NCI-H2196 treated with DMSO at 0.1 percent for 48 hours (cell line): ENCODE results near the gene TBC1D17.

ENCODE experiments used
- DNase-seq: peaks from one replicate; lab custom pipeline; 2025; ENCODE audit not compliant: unreplicated experiment; lab: John Stamatoyannopoulos, UW

TBC1D17 gene

DNA sequence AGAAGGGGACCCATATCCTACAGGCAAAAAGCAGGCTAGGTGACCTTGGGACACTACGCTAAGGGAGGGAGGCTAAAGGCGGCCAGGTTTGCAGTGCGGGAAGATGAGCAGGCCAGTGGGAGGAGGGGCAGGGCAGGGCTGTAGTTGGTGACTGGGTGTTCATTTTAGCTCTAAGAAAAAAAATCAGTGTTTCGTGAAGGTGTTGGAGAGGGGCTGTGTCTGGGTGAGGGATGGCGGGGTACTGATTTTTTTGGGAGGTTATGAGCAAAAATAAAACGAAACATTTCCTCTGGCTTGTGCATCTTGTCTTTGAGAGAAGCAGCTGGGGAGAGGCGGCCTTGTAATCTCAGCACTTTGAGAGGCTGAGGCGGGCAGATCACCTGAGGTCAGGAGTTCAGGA, 56.1 kb downstream of the TBC1D17 start:
- no peak for DNase-seq

DNA sequence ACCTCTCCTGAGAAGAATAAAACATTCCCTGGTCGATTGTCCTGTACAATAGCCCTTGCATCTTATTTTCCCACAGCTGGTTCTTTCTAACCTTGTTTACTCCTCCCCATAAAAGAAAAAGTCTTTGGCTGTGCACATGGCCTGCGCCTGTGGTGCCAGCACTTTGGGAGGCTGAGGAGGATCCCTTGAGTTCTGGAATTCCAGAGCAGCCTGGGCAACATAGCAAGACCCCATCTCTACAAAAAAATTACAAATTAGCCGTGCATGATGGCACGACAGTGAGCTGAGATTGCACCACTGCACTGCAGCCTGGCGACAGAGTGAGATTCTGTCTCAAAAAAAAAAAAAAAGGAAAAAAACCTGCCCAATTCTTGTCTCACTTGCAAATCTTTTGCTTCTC, 59.0 kb downstream of the TBC1D17 start:
- DNase-seq, result no peak

DNA sequence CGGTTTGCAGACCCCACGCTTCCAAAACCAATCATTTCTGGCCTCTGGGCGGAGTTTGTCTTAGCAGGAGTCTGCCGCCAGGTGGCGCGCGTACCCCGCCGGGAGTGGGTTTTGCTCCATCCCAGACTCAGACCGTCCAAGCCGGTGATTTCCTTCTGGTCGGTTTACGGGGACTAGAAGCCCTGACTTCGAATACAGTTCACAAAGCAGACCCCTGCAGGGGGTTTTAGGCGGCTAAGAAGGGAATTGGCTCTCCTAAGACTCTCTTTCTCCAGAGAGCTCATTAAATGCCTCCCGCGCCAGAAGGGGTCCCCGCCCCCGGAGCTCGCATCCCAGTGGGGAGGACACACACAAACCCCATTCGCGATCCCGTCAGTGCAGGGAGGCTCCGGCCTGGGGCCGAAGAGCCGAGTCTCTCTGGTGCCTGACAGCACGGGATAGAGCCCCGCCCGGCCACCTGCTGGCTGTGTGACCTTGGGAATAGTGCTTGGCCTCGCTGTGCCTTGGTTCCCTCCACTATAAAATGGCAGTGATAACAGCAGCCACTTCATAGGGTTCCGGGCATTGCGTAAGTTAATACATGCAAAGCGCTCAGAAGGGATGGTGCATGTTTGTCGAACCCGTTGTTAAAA, 60.4 kb downstream of the TBC1D17 start:
- peak; percentile 35 for DNase-seq
